ENCODE data around the gene LAMB1. TPM values are rescaled to one million over a fixed set of nuclear protein-coding genes. Genes with fewer than 3 reads are reported as not detected.

The LAMB1 gene
- total RNA-seq, 1 experiment from 2014 or later, result 240 TPM

DNA sequence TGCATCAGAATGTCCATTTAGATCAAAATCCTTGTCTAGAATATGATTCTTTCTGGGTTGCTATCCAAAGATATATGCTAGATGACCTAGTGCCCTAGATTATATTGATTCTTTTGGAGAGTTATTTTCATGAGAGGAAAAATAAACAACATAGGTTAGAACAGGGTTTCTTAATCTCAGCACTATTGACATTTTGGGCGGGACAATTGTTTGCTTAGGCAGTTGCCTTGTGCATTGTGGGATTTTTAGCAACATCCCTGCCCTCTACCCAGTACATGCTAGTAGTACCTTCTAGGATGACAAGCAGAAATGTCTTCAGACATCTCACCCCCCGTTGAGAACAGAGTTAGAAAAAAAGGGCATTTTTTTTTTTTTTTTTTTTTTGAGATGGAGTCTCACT is 25.1 kb upstream of the LAMB1 start:
- Mint-ChIP-seq H3K4me1 (ENCODE audit: low read depth, unreplicated experiment) (peaks cover 16% of the 10 kb centered on the region), H3K4me3 (ENCODE audit: low read depth, unreplicated experiment) (no peak overlapping the region), H3K9me3 (ENCODE audit: low read depth, unreplicated experiment) (no peaks in the 10 kb centered on the region), H3K27ac (ENCODE audit: unreplicated experiment) (no peak overlapping the region), H3K27me3 (ENCODE audit: unreplicated experiment) (no peaks in the 10 kb centered on the region), H3K36me3 (ENCODE audit: insufficient read depth, unreplicated experiment) (peaks cover 4% of the 10 kb centered on the region)
- TF ChIP-seq, protein P1, sequence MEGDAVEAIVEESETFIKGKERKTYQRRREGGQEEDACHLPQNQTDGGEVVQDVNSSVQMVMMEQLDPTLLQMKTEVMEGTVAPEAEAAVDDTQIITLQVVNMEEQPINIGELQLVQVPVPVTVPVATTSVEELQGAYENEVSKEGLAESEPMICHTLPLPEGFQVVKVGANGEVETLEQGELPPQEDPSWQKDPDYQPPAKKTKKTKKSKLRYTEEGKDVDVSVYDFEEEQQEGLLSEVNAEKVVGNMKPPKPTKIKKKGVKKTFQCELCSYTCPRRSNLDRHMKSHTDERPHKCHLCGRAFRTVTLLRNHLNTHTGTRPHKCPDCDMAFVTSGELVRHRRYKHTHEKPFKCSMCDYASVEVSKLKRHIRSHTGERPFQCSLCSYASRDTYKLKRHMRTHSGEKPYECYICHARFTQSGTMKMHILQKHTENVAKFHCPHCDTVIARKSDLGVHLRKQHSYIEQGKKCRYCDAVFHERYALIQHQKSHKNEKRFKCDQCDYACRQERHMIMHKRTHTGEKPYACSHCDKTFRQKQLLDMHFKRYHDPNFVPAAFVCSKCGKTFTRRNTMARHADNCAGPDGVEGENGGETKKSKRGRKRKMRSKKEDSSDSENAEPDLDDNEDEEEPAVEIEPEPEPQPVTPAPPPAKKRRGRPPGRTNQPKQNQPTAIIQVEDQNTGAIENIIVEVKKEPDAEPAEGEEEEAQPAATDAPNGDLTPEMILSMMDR (IDR thresholded peaks at IDR 0.05; ENCODE audit: unreplicated experiment), result no peak
- BruUV-seq (replicated peaks), result no TSS peak
- no peak for DNase-seq
- intact Hi-C loops (cut with micrococcal nuclease; ENCODE audit: unreplicated experiment), result no loop called here
- CTCF ChIA-PET, result no interaction called here

DNA sequence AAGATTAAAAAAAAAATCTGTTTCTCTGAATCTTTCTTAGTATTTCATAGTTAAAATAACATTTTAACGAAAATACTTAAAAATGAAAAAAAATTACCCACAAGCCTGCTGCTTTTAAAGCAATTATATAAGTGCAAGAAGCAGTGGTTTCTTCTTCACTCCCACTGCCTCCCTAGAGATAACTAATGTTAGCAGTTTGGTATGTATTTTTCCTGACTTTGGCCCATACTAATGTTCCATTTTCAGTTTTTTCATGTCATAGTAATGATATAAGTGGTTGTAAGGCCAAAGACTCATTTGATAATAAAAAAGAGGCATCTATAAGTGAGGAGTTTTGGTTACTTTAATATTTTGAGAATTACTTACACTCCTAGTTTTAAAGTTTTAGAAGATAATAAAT is 24.3 kb upstream of the LAMB1 start:
- intact Hi-C loops (cut with micrococcal nuclease; ENCODE audit: unreplicated experiment), result no loop called here
- Mint-ChIP-seq H3K4me3 (ENCODE audit: low read depth, unreplicated experiment) (no peak overlapping the region), H3K9me3 (ENCODE audit: low read depth, unreplicated experiment) (no peaks in the 10 kb centered on the region), H3K36me3 (ENCODE audit: insufficient read depth, unreplicated experiment) (peaks cover 4% of the 10 kb centered on the region), H3K27ac (ENCODE audit: unreplicated experiment) (no peak overlapping the region), H3K4me1 (ENCODE audit: low read depth, unreplicated experiment) (peaks cover 16% of the 10 kb centered on the region), H3K27me3 (ENCODE audit: unreplicated experiment) (no peaks in the 10 kb centered on the region)
- no TSS peak for BruUV-seq (replicated peaks)
- TF ChIP-seq, protein P1 (IDR thresholded peaks at IDR 0.05; ENCODE audit: unreplicated experiment), result no peak
- no peak for DNase-seq
- CTCF ChIA-PET, result no interaction called here

DNA sequence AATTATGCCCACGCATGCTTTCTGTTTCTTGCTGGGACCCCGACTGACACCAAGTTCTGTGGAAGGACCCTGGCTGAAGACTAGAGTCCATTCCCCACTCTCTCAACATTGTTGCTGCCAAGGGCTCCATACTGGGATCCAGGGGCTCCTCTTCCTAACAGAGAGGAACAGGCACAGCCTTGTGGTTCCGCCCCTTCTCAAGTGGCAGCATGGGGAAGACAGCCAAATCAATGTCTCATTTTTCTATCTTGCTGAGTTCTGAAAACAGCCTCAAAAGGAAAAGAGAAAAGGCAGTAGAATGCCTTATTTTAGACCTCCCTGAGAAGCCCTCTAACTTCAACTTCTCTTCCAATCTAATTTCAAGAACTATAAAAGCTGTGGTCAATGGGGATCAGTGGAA is 23.7 kb upstream of the LAMB1 start:
- Mint-ChIP-seq H3K27me3 (ENCODE audit: unreplicated experiment) (no peaks in the 10 kb centered on the region), H3K4me1 (ENCODE audit: low read depth, unreplicated experiment) (peaks cover 16% of the 10 kb centered on the region), H3K27ac (ENCODE audit: unreplicated experiment) (no peak overlapping the region), H3K4me3 (ENCODE audit: low read depth, unreplicated experiment) (no peak overlapping the region), H3K9me3 (ENCODE audit: low read depth, unreplicated experiment) (no peaks in the 10 kb centered on the region), H3K36me3 (ENCODE audit: insufficient read depth, unreplicated experiment) (peaks cover 4% of the 10 kb centered on the region)
- CTCF ChIA-PET, result no interaction called here
- TF ChIP-seq, protein P1 (IDR thresholded peaks at IDR 0.05; ENCODE audit: unreplicated experiment), result no peak
- intact Hi-C loops (cut with micrococcal nuclease; ENCODE audit: unreplicated experiment), result no loop called here
- BruUV-seq (replicated peaks), result no TSS peak
- no peak for DNase-seq

DNA sequence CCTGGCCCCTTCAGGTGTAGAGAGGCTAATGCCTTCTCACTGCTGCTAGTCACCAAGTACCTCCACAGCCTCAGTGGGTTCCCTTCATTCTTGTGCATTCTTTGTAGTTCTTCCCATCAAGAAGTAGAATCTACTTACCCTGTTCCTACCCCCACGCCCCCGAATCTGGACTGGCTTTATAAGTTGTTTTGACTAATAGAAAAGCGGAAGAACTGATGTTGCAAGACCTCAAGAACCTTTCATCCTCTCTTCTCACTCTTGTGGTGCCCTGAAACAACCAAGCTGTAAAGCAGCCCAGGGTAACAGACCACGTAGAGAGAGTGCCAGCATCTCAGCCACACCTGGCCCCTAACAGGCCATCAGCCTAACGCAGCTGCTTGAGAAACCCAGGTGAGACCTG is 23.2 kb upstream of the LAMB1 start:
- Mint-ChIP-seq H3K36me3 (ENCODE audit: insufficient read depth, unreplicated experiment) (peaks cover 4% of the 10 kb centered on the region), H3K9me3 (ENCODE audit: low read depth, unreplicated experiment) (no peaks in the 10 kb centered on the region), H3K27ac (ENCODE audit: unreplicated experiment) (no peak overlapping the region), H3K4me3 (ENCODE audit: low read depth, unreplicated experiment) (no peak overlapping the region), H3K4me1 (ENCODE audit: low read depth, unreplicated experiment) (peaks cover 16% of the 10 kb centered on the region), H3K27me3 (ENCODE audit: unreplicated experiment) (no peaks in the 10 kb centered on the region)
- TF ChIP-seq, protein P1 (IDR thresholded peaks at IDR 0.05; ENCODE audit: unreplicated experiment), result no peak
- CTCF ChIA-PET, result no interaction called here
- intact Hi-C loops (cut with micrococcal nuclease; ENCODE audit: unreplicated experiment), result no loop called here
- no peak for DNase-seq
- BruUV-seq (replicated peaks), result no TSS peak

DNA sequence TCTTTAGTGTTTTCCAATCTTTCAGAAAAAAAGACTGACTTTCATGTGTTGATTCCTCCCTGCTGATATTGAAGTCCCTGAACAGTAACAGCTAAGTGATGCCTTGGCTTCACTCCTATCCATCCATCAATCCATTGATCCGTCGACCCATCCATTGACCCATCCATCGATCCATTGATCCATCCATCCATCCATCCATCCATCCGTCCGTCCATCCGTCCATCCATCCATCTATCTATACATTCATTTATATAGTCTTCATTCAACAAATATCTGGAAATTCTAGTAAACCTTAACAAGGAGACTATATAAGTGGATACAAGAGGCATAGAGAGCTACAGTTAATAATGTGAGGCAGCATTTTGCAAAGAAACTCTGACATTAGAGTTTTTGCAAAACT is 21.6 kb upstream of the LAMB1 start:
- peaks cover 3% of the 10 kb centered on the region for H3K36me3 Mint-ChIP-seq (ENCODE audit: insufficient read depth, unreplicated experiment)
- peaks cover 9% of the 10 kb centered on the region for H3K4me1 Mint-ChIP-seq (ENCODE audit: low read depth, unreplicated experiment)
- no peaks in the 10 kb centered on the region for H3K9me3 Mint-ChIP-seq (ENCODE audit: low read depth, unreplicated experiment)
- H3K4me3 Mint-ChIP-seq (ENCODE audit: low read depth, unreplicated experiment), result no peak overlapping the region
- intact Hi-C loops (cut with micrococcal nuclease; ENCODE audit: unreplicated experiment), result no loop called here
- no peak for DNase-seq
- TF ChIP-seq, protein P1 (IDR thresholded peaks at IDR 0.05; ENCODE audit: unreplicated experiment), result no peak
- no TSS peak for BruUV-seq (replicated peaks)
- H3K27me3 Mint-ChIP-seq (ENCODE audit: unreplicated experiment), result no peaks in the 10 kb centered on the region
- CTCF ChIA-PET, result no interaction called here
- H3K27ac Mint-ChIP-seq (ENCODE audit: unreplicated experiment), result no peak overlapping the region

All from Calu3 (cell line).